HG02798 (cell line): ENCODE data around the gene SYK.
A peak's percentile ranks its signal among the peaks of the same experiment; 100 is the strongest.
"Not testable (repeated sequence)": the region's sequence is repeated elsewhere in the genome, so short reads cannot be mapped to it uniquely, and the experiment has no call there.

Experiments
- ATAC-seq: cut with Tn5 transposase; IDR thresholded peaks from one replicate; pipeline ENCODE4 v1.9.1; 2021; ENCODE audit warnings: mild to moderate bottlenecking; ENCODE audit not compliant: unreplicated experiment, poor library complexity

The SYK gene

DNA sequence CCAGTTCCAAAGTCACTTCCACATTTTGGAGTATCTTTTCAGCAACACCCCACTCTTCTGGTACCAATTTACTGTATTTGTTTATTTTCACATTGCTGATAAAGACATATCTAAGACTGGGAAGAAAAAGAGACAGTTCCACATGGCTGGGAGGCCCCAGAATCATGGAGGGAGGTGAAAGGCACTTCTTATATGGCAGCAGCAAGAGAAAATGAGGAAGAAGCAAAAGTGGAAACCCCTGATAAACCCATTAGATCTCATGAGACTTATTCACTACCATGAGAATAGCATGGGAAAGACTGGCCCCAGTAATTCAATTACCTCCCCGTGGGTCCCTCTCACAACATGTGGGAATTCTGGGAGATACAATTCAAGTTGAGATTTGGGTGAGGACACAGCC, 19.6 kb downstream of the SYK start:
- ATAC-seq, result not testable (repeated sequence)

DNA sequence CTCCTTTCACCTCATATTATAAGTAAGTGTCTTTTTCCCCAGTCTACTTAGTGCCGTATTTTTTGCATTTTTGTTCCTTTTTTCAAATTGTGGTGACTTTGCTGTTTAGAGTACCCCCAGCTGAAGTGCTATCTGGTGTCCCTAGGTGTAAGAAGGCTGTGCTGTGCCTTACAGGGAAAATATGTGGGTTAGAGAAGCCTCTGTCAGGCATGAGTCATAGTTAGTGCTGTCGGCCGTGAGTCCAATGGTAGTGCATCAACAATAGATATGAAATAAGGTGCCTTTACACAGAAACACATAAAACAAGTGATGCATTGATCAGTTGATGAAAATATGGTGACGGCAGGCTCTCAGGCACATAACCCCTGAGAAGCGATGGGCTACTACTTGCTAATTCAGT, 20.1 kb downstream of the SYK start:
- ATAC-seq, result no peak

DNA sequence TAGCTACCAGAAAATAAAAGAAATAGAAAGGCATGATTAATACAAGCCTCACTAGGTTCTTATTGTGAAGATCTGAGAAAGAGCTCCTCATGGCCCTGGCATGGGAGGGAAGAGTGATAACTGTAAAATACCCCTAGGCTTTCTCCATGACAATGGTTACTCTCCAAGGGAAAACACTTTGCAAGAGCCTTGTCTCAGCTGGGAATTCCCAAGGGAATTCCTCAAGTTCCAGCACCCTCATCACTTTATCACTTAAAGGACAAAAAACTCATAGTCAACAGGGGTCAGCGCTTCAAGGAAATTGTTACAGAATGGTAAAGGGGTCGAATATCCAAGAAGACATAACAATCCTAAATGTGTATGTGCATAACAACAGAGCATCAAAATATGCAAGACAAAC, 21.2 kb downstream of the SYK start:
- ATAC-seq, result no peak

GRCh38 chr9:90825586-90825985, 24.0 kb downstream of the SYK start:
- ATAC-seq, result no peak

GRCh38 chr9:90826326-90827020, 24.9 kb downstream of the SYK start:
- ATAC-seq, result no peak

DNA sequence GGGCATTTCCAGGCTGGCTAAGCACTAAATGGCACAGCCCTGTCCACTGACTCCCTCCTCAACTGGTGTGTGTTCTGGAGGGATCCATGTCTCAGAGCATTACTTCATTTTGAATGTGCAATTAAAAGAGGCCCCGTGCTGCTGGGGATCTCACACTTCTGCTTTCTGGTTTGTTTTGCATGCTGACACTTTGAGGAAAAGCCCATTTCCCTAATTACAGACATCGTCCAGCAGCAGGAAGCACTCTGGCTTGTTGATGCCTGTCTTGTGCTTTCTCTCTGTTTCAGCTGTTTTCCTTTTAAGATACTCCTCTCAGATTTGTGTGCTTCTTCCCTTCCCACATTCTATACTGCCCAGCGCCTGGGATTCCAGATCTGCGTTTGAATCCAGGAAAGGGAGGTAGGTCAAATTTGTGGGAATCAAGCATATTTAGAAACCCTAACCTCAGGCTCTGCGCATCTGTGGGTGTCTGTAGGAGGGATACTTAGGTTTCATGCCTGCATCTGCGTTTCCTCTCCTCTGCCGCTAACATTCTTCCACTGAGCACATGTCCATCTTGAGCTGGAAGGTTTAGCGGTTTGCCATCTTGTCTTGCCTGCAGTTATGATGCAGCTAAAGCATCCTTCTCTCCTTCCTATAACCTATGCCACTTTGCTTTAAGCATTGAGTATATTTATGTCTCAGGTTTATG, 25.7 kb downstream of the SYK start:
- peak; percentile 57 for ATAC-seq

GRCh38 chr9:90830051-90830450, 28.4 kb downstream of the SYK start:
- ATAC-seq, result no peak

DNA sequence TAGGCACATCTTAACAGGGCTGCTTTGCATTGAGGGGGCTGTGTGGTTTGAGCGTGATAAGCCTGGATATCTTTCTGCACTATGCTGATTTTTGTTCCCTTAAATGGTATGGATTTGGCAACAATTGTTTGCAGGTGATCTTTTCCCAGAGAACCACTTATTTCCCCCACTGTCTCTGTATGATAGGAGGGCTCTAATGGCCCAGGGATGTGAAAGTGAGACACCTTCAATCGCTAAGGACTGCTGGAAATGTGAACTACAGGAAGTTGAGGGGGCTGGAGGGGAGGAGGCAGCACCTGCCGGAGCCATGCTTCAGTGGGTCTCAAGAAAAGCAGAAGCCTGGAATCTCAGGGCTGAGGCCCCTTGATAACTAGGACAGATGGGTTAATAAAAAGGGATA, 29.4 kb downstream of the SYK start:
- peak; percentile 30 for ATAC-seq

- ATAC-seq, result no peak
Measured at GRCh38 chr9:90832261-90832660, 30.6 kb downstream of the SYK start.

DNA sequence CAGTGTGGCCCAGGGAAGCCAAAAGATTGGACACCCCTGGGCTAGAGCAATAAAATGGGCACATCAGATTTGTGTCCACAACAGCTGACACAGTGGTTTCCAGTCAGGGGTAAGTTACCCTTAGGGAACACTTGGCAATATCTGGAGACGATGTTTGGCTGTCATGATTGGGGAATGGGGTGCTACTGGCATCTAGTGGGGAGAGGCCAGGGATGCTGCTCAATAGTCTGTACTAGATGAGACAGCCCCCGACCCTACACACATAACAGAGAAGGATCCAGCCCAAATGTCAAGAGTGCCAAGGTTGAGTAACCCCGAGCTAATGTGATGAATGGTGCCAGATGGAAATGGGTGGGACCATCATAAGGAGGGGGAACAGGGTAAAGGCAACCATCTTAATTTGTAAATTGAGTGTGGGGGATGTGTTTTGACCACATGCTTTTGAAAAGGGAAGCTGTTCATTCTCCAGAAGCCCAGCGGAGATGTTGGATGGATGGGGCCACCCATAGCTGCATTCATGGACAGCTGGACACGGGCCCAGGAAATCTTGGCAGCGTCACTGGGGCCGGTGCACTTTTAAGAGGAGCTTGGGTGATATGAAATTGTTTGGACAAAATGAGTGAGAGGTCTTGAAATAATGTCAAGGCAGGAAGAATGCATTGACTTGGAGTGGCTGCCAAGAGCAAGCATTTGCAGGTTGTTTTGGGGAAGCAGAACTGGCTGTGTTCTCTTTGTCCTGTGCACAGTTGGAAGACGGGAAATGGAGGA, 33.4 kb downstream of the SYK start:
- no peak for ATAC-seq

GRCh38 chr9:90836411-90837080, 34.9 kb downstream of the SYK start:
- ATAC-seq, result no peak

DNA sequence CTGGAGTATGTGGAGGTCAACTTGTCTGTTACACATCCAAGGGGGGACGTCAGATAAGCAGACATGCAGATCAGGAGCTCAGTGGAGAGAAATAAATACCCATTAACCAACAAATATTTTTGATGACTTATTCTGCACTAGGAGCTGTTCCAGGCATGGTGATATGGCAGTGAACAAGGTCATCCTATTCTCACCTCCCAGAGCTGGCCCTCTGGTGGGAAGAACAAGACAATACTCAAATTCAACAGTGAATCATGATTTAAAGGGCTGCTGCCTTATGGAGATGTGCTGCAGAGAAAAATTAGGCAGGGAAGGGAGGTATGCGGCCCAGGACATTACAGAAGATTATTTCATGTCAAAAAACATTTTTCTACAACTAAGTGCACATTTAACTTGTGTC, 36.5 kb downstream of the SYK start:
- no peak for ATAC-seq

DNA sequence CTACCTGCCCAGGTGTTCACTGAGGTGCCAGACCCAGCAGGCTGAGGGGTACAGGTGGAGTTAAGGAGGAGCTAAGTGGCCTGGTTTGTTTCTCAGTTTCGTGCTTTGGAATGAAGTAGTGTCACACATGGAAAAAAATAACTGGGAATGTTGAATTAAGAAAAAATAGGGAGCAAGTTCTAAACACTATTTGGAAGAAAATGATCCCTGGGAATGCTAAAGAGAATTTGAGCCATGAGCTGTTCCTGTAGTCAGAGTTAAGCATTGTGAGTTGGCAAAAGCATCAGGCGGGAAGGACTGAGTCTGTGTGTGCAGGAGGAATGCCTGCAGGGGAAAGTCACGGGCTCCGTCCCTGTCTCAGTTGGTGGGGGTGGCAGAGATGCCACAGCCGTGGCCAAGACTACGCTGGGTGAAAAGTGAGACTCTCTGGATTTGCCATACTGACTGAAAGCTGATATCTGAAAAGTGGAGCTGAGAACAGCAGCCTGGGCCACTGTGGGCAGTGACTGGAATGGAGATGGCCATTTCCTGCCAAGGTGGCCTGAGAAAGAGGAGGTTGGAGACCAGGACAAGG, 37.0 kb downstream of the SYK start:
- no peak for ATAC-seq

DNA sequence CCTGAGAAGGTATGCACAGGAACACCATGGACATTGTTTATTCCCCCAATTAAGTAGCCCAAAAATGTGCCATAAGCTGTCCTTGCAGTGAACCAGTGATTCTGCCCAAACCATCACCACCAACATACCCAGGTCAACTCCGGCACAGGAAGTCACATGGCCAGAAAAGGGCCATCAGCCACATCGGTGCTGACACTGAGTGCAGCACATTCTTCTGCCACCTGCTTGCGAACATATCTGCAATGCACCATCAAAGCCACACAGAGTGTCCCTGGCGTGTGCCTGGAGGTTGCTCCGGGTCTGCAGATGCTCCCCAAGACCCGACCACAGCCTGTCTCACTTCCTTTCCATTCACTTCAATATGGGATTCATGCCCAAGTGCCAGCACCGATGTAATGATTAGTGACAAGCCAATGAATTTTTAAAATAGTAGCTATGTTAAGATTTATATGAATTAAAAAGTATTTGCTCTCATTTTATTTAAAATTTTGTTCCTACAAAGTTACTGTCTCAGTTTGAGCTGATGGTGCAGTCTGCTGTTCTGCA, 37.6 kb downstream of the SYK start:
- peak; percentile 34 for ATAC-seq

DNA sequence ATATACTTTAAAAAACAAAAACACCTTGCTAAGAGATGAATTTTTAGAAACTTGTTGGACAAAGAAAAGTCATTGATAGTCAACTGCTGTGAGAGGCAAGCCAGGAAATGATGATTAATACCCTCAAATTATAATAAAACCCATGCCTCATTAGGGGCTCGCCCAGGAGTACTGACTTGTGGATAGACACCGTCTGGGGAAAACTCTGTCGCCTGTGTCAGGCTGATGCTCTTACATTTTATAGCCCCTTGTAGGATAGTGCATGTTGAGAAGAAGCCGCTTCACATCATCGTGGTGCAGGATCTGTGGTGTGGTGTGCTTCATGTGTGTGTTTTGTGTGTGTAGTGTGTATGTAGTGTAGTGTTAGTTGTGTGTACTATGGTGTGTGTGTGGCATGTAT, 39.1 kb downstream of the SYK start:
- ATAC-seq, result no peak

- ATAC-seq, result no peak
Measured at GRCh38 chr9:90841213-90841612, 39.6 kb downstream of the SYK start.

- ATAC-seq, result no peak
Measured at GRCh38 chr9:90841615-90842014, 40.0 kb downstream of the SYK start.

- ATAC-seq, result no peak
Measured at GRCh38 chr9:90842176-90842777, 40.7 kb downstream of the SYK start.

- ATAC-seq, result no peak
Measured at GRCh38 chr9:90842996-90843395, 41.4 kb downstream of the SYK start.

GRCh38 chr9:90843525-90843924, 41.9 kb downstream of the SYK start:
- no peak for ATAC-seq
